H1 (cell line): ENCODE results near the gene DGKI.

Source experiments
- CTCF ChIP-seq, 3 experiments: IDR thresholded peaks; 1 replicate in 2 of 3; 2 replicates in 1 of 3; pipeline versions ENCODE4 v1.5.1 to v1.6.1; 2011; ENCODE audit warnings: low read length in 3 of 3, mild to moderate bottlenecking in 3 of 3, inconsistent platforms in 2 of 3, low read depth in 1 of 3, moderate library complexity in 1 of 3; ENCODE audit not compliant: insufficient read depth in 1 of 3; ENCODE audit errors: control extremely low read depth in 1 of 3
- EP300 ChIP-seq, 2 experiments: IDR thresholded peaks; 1 replicate in 1 of 2; 2 replicates in 1 of 2; pipeline ENCODE4 v1.6.1; 2011 to 2012; ENCODE audit warnings: low read depth in 2 of 2, low read length in 2 of 2, mild to moderate bottlenecking in 2 of 2, borderline replicate concordance in 1 of 2, inconsistent platforms in 1 of 2, moderate library complexity in 1 of 2
- JUN ChIP-seq: IDR thresholded peaks from 2 replicates; pipeline ENCODE4 v1.6.1; 2011; ENCODE audit warnings: low read depth, mild to moderate bottlenecking, improper control_type of control experiment, low read length
- JUND ChIP-seq: IDR thresholded peaks from 2 replicates; pipeline ENCODE4 v1.6.1; 2011; ENCODE audit warnings: mild to moderate bottlenecking, improper control_type of control experiment, low read length
- PHF8 ChIP-seq: fragments of 200-600 bp; sonication (generic); conservative IDR thresholded peaks from 2 replicates; pipeline ENCODE4 v1.7.1; 2012; ENCODE audit warnings: low read depth, mild to moderate bottlenecking, inconsistent platforms, low read length, moderate library complexity
- POLR2A ChIP-seq, 2 experiments: IDR thresholded peaks; 1 replicate in 1 of 2; 2 replicates in 1 of 2; pipeline ENCODE4 v1.6.1; 2011; ENCODE audit warnings: low read depth in 2 of 2, low read length in 2 of 2, mild to moderate bottlenecking in 2 of 2; ENCODE audit errors: control extremely low read depth in 1 of 2
- POLR2AphosphoS5 ChIP-seq: IDR thresholded peaks from 2 replicates; pipeline ENCODE4 v1.6.1; 2011; ENCODE audit warnings: low read depth, low read length
- RFX5 ChIP-seq: IDR thresholded peaks from 2 replicates; pipeline ENCODE4 v1.6.1; 2011; ENCODE audit warnings: low read depth, low read length, improper control_type of control experiment, borderline replicate concordance
- RNF2 ChIP-seq: fragments of 200-900, 300-1000 bp; sonication (generic); IDR thresholded peaks from 2 replicates; pipeline ENCODE4 v1.7.1; 2016; ENCODE audit warnings: borderline replicate concordance, low read depth, mild to moderate bottlenecking, antibody characterized with exemption, low read length; ENCODE audit not compliant: poor library complexity, severe bottlenecking; ENCODE audit errors: missing control alignments
- SUZ12 ChIP-seq: fragments of 200-600 bp; sonication (generic); IDR thresholded peaks from 2 replicates; pipeline ENCODE4 v1.6.1; 2012; ENCODE audit warnings: mild to moderate bottlenecking, inconsistent platforms, low read length, moderate library complexity, mixed read lengths
- TF ChIP-seq, protein P1 (sequence below): IDR thresholded peaks from 2 replicates; pipeline ENCODE4 v1.6.1; 2011; ENCODE audit warnings: low read depth, mild to moderate bottlenecking, low read length; ENCODE audit not compliant: insufficient read depth
- TF ChIP-seq, protein P2 (sequence below): IDR thresholded peaks from 2 replicates; pipeline ENCODE4 v1.6.1; 2012; ENCODE audit warnings: low read length, inconsistent platforms

DNA sequence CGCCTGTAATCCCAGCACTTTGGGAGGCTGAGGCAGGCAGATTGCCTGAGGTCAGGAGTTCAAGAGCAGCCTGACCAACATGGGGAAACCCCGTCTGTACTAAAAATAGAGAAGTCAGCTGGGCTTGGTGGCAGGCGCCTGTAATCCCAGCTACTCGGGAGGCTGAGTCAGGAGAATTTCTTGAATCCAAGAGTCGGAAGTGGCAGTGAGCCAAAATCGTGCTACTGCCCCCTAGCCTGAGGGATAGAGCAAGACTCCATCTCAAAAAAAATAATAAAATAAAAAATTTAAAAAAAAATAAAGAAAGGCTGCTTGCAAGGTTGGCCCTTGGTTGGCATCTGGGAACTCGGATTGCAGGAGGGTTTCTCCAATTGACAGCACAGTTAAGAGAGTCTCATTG lies 221.6 kb downstream of the DGKI start:
- no peak for TF ChIP-seq EP300 (IDR thresholded peaks at IDR 0.05; ENCODE audit: borderline replicate concordance in 1 of 2, low read depth in 2 of 2, low read length in 2 of 2)
- TF ChIP-seq CTCF (IDR thresholded peaks at IDR 0.05; ENCODE audit: control extremely low read depth in 1 of 3, insufficient read depth in 1 of 3, low read depth in 1 of 3, low read length in 3 of 3): 0 out of 4 replicates have a peak, but pooled peaks of 1 of the 3 experiments have one; percentile 2
- TF ChIP-seq, protein P1, sequence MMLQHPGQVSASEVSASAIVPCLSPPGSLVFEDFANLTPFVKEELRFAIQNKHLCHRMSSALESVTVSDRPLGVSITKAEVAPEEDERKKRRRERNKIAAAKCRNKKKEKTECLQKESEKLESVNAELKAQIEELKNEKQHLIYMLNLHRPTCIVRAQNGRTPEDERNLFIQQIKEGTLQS: no peak
- TF ChIP-seq SUZ12: no peak
- no peak for TF ChIP-seq RFX5
- TF ChIP-seq JUN: no peak
- no peak for TF ChIP-seq RNF2
- TF ChIP-seq, protein P2, sequence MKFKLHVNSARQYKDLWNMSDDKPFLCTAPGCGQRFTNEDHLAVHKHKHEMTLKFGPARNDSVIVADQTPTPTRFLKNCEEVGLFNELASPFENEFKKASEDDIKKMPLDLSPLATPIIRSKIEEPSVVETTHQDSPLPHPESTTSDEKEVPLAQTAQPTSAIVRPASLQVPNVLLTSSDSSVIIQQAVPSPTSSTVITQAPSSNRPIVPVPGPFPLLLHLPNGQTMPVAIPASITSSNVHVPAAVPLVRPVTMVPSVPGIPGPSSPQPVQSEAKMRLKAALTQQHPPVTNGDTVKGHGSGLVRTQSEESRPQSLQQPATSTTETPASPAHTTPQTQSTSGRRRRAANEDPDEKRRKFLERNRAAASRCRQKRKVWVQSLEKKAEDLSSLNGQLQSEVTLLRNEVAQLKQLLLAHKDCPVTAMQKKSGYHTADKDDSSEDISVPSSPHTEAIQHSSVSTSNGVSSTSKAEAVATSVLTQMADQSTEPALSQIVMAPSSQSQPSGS: no peak
- no peak for TF ChIP-seq POLR2A (IDR thresholded peaks at IDR 0.05; ENCODE audit: control extremely low read depth in 1 of 2, low read depth in 2 of 2, low read length in 2 of 2)
- no peak for TF ChIP-seq JUND
- no peak for TF ChIP-seq POLR2AphosphoS5
- no peak for TF ChIP-seq PHF8
